NB4 (cell line): Measurements from ENCODE around the gene ARID4A.
A peak's percentile ranks its signal among the peaks of the same experiment; 100 is the strongest.

Source experiments
- DNase-seq: peaks from one replicate; pipeline ENCODE4 v3.0.0; 2010; ENCODE audit warnings: low read depth
- H3K4me3 ChIP-seq: one replicate; pipeline ENCODE4 v1.5.1; 2011; ENCODE audit warnings: mild to moderate bottlenecking, low read depth, low read length, moderate library complexity
- CTCF ChIP-seq: IDR thresholded peaks from one replicate; pipeline ENCODE4 v1.5.1; 2012; ENCODE audit warnings: low read depth, low read length
- MAX ChIP-seq: IDR thresholded peaks from 2 replicates; pipeline ENCODE4 v1.6.1; 2011; ENCODE audit warnings: low read depth, low read length
- MYC ChIP-seq: IDR thresholded peaks from 2 replicates; pipeline ENCODE4 v1.6.1; 2011; ENCODE audit warnings: low read depth, low read length
- POLR2A ChIP-seq: IDR thresholded peaks from 2 replicates; pipeline ENCODE4 v1.6.1; 2011; ENCODE audit warnings: mild to moderate bottlenecking; ENCODE audit not compliant: insufficient read length; ENCODE audit errors: extremely low read depth

ARID4A gene

GRCh38 chr14:58297762-58298476 lies 436 bp upstream of the ARID4A start:
- DNase-seq, result peak; percentile 100
- TF ChIP-seq MAX, result no peak; the same call in 1 of the 2 replicates
- peak; percentile 74 for TF ChIP-seq POLR2A
- H3K4me3 ChIP-seq, result peak overlapping the region; percentile 88

GRCh38 chr14:58299401-58300330 lies 1.3 kb downstream of the ARID4A start:
- H3K4me3 ChIP-seq, result peak overlapping the region; percentile 88
- peak; percentile 44 for DNase-seq
- TF ChIP-seq MYC (peak; percentile 28; the same call in 1 of the 2 replicates), POLR2A (no peak), CTCF (no peak), MAX (no peak)

- TF ChIP-seq MYC, result no peak
- TF ChIP-seq CTCF, result no peak
- no peak for TF ChIP-seq POLR2A
- TF ChIP-seq MAX, result no peak
- no peak overlapping the region for H3K4me3 ChIP-seq
- no peak for DNase-seq
These were observed 3.1 kb downstream of the ARID4A start for GRCh38 chr14:58301416-58301815.

- DNase-seq, result no peak
- no peak for TF ChIP-seq MAX
- no peak for TF ChIP-seq POLR2A
- TF ChIP-seq CTCF, result no peak
- no peak for TF ChIP-seq MYC
- no peak overlapping the region for H3K4me3 ChIP-seq
These were observed 7.4 kb downstream of the ARID4A start for GRCh38 chr14:58305730-58306129.

GRCh38 chr14:58307597-58308316 lies 9.4 kb downstream of the ARID4A start:
- TF ChIP-seq MAX, result no peak
- H3K4me3 ChIP-seq, result no peak overlapping the region
- DNase-seq, result no peak

- no peak for DNase-seq
- TF ChIP-seq POLR2A, result no peak
- TF ChIP-seq MAX, result no peak
- TF ChIP-seq MYC, result no peak
- no peak for TF ChIP-seq CTCF
- H3K4me3 ChIP-seq, result no peak overlapping the region
These were observed 10.7 kb downstream of the ARID4A start for GRCh38 chr14:58309086-58309485.
